ENCODE results near the gene PBX1. TPM values are rescaled to one million over a fixed set of nuclear protein-coding genes. Genes with fewer than 3 reads are reported as not detected.
A peak's percentile ranks its signal among the peaks of the same experiment; 100 is the strongest.

The PBX1 gene
- total and polyA plus RNA-seq, 2 experiments from 2014 or later = 9.7 to 38.8 TPM

- H2AFZ ChIP-seq = no peak overlapping the region
- H3K9me3 ChIP-seq (ENCODE audit: low read depth) = no peaks in the 10 kb centered on the region
- 0 out of 2 replicates have a peak overlapping the region, but pooled peaks have one; percentile 90 for H3K27ac ChIP-seq
- no peak overlapping the region for H3K9ac ChIP-seq
- H3K9me2 ChIP-seq (ENCODE audit: insufficient read depth) = no peaks in the 10 kb centered on the region
- TF ChIP-seq EZH2 (IDR thresholded peaks at IDR 0.05; ENCODE audit: insufficient read depth, poor library complexity, severe bottlenecking) (no peak), EZH2phosphoT487 (IDR thresholded peaks at IDR 0.05; ENCODE audit: insufficient read depth, low read depth) (no peak)
- 57 to 64% methylated on average over 3 of the region's 3 CpGs for WGBS, 2 experiments (ENCODE audit: low coverage in 1 of 2, low lambda C conversion rate in 2 of 2, missing lambda C conversion rate in 2 of 2)
- no peak overlapping the region for H3K4me3 ChIP-seq
- no peaks in the 10 kb centered on the region for H3K27me3 ChIP-seq (replicated peaks; ENCODE audit: insufficient read depth)
- no peak overlapping the region for H3K4me2 ChIP-seq (ENCODE audit: unreplicated experiment)
- in situ Hi-C loops (cut with MboI) = loop anchor here (25.0 kb wide), 3 partner anchors 167 to 917 kb away; no protein-coding TSS in a partner anchor
- H3F3A ChIP-seq (ENCODE audit: insufficient read depth) = peaks cover 28% of the 10 kb centered on the region
- H3K36me3 ChIP-seq (ENCODE audit: low read depth) = no peaks in the 10 kb centered on the region
- H4K20me1 ChIP-seq (ENCODE audit: insufficient read depth) = no peaks in the 10 kb centered on the region
- H3K4me1 ChIP-seq (ENCODE audit: insufficient read depth) = peaks cover 31% of the 10 kb centered on the region
- peaks cover 86% of the 10 kb centered on the region for H3K79me2 ChIP-seq (ENCODE audit: insufficient read depth)
- DNase-seq = no peak
Measured at GRCh38 chr1:164779376-164779775, 220.4 kb downstream of the PBX1 start.

GRCh38 chr1:164780111-164780812, 221.3 kb downstream of the PBX1 start:
- H2AFZ ChIP-seq = peak overlapping the region; percentile 30
- 3 to 5% methylated on average over 12 of the region's 12 CpGs for WGBS, 2 experiments (ENCODE audit: low coverage in 1 of 2, low lambda C conversion rate in 2 of 2, missing lambda C conversion rate in 2 of 2)
- H3K9me3 ChIP-seq (ENCODE audit: low read depth) = no peaks in the 10 kb centered on the region
- peak overlapping the region; percentile 28 for H3K4me3 ChIP-seq
- peak overlapping the region; percentile 73 for H3K9ac ChIP-seq
- in situ Hi-C loops (cut with MboI) = loop anchor here (25.0 kb wide), 3 partner anchors 168 to 918 kb away; no protein-coding TSS in a partner anchor
- no peaks in the 10 kb centered on the region for H3K36me3 ChIP-seq (ENCODE audit: low read depth)
- H3K27ac ChIP-seq = peak overlapping the region; percentile 90
- TF ChIP-seq EZH2phosphoT487 (IDR thresholded peaks at IDR 0.05; ENCODE audit: insufficient read depth, low read depth) = no peak
- no peak for TF ChIP-seq EZH2 (IDR thresholded peaks at IDR 0.05; ENCODE audit: insufficient read depth, poor library complexity, severe bottlenecking)
- peaks cover 83% of the 10 kb centered on the region for H3K79me2 ChIP-seq (ENCODE audit: insufficient read depth)
- peak overlapping the region; percentile 70 for H3K4me2 ChIP-seq (ENCODE audit: unreplicated experiment)
- no peaks in the 10 kb centered on the region for H3K9me2 ChIP-seq (ENCODE audit: insufficient read depth)
- no peaks in the 10 kb centered on the region for H4K20me1 ChIP-seq (ENCODE audit: insufficient read depth)
- peak; percentile 77 for DNase-seq
- peaks cover 28% of the 10 kb centered on the region for H3K4me1 ChIP-seq (ENCODE audit: insufficient read depth)
- H3K27me3 ChIP-seq (replicated peaks; ENCODE audit: insufficient read depth) = no peaks in the 10 kb centered on the region
- H3F3A ChIP-seq (ENCODE audit: insufficient read depth) = peaks cover 28% of the 10 kb centered on the region

- Histone ChIP-seq H3K79me2 (ENCODE audit: insufficient read depth) (peaks cover 81% of the 10 kb centered on the region), H3K27me3 (replicated peaks; ENCODE audit: insufficient read depth) (no peaks in the 10 kb centered on the region), H3K9me2 (ENCODE audit: insufficient read depth) (no peaks in the 10 kb centered on the region), H3K4me3 (peak overlapping the region; percentile 28), H3F3A (ENCODE audit: insufficient read depth) (peaks cover 28% of the 10 kb centered on the region), H4K20me1 (ENCODE audit: insufficient read depth) (no peaks in the 10 kb centered on the region), H3K4me1 (ENCODE audit: insufficient read depth) (peaks cover 34% of the 10 kb centered on the region), H3K9me3 (ENCODE audit: low read depth) (no peaks in the 10 kb centered on the region), H3K36me3 (ENCODE audit: low read depth) (no peaks in the 10 kb centered on the region), H3K4me2 (ENCODE audit: unreplicated experiment) (peak overlapping the region; percentile 70), H3K27ac (peak overlapping the region; percentile 90), H3K9ac (peak overlapping the region; percentile 73), H2AFZ (peak overlapping the region; percentile 30; the same call in 1 of the 2 replicates)
- DNase-seq = peak; percentile 97
- 4 to 9% methylated on average over 8 of the region's 8 CpGs for WGBS, 2 experiments (ENCODE audit: low coverage in 1 of 2, low lambda C conversion rate in 2 of 2, missing lambda C conversion rate in 2 of 2)
- TF ChIP-seq EZH2 (IDR thresholded peaks at IDR 0.05; ENCODE audit: insufficient read depth, poor library complexity, severe bottlenecking) = no peak
- TF ChIP-seq EZH2phosphoT487 (IDR thresholded peaks at IDR 0.05; ENCODE audit: insufficient read depth, low read depth) = no peak
- in situ Hi-C loops (cut with MboI) = loop anchor here (25.0 kb wide), 3 partner anchors 169 to 919 kb away; no protein-coding TSS in a partner anchor
Measured at GRCh38 chr1:164780863-164781262, 221.9 kb downstream of the PBX1 start.

- Histone ChIP-seq H3K4me1 (ENCODE audit: insufficient read depth) (peaks cover 45% of the 10 kb centered on the region), H4K20me1 (ENCODE audit: insufficient read depth) (no peaks in the 10 kb centered on the region), H3K9me3 (ENCODE audit: low read depth) (no peaks in the 10 kb centered on the region), H3K27me3 (replicated peaks; ENCODE audit: insufficient read depth) (no peaks in the 10 kb centered on the region), H3F3A (ENCODE audit: insufficient read depth) (peaks cover 28% of the 10 kb centered on the region), H3K9me2 (ENCODE audit: insufficient read depth) (no peaks in the 10 kb centered on the region), H3K4me2 (ENCODE audit: unreplicated experiment) (peak overlapping the region; percentile 46), H3K79me2 (ENCODE audit: insufficient read depth) (peaks cover 85% of the 10 kb centered on the region), H3K4me3 (no peak overlapping the region), H3K27ac (peak overlapping the region; percentile 90), H2AFZ (no peak overlapping the region), H3K36me3 (ENCODE audit: low read depth) (no peaks in the 10 kb centered on the region), H3K9ac (0 out of 2 replicates have a peak overlapping the region, but pooled peaks have one; percentile 55)
- TF ChIP-seq EZH2 (IDR thresholded peaks at IDR 0.05; ENCODE audit: insufficient read depth, poor library complexity, severe bottlenecking) (no peak), EZH2phosphoT487 (IDR thresholded peaks at IDR 0.05; ENCODE audit: insufficient read depth, low read depth) (no peak)
- WGBS, 2 experiments (ENCODE audit: low coverage in 1 of 2, low lambda C conversion rate in 2 of 2, missing lambda C conversion rate in 2 of 2) = 67 to 73% methylated on average over 1 of the region's 1 CpG
- in situ Hi-C loops (cut with MboI) = loop anchor here (25.0 kb wide), 3 partner anchors 170 to 920 kb away; no protein-coding TSS in a partner anchor
- DNase-seq = peak; percentile 31
Measured at GRCh38 chr1:164781972-164782371, 223.0 kb downstream of the PBX1 start.
